Body of pancreas (tissue), 4 donors: ENCODE measurements around the gene NUBP1. TPM values are rescaled to one million over a fixed set of nuclear protein-coding genes. Genes with fewer than 3 reads are reported as not detected.
A peak's percentile ranks its signal among the peaks of the same experiment; 100 is the strongest.

Source experiments
- ATAC-seq: fragments of 150-250 bp; one replicate; pipeline ENCODE4 v1.9.1; 2016
- DNase-seq, 4 donors: peaks; one replicate each; pipeline ENCODE4 v3.0.0-alpha.2; 2019
- H3K27ac ChIP-seq, 4 donors: fragments of 200-600 bp; sonication (generic); 1 replicate in 3 of 4; 2 replicates in 1 of 4; pipeline versions ENCODE4 v1.5.1 to v1.6.1; 2016 to 2019; ENCODE audit warnings: mild to moderate bottlenecking in 1 of 4, mixed read lengths in 1 of 4, moderate library complexity in 1 of 4
- H3K27me3 ChIP-seq, 2 donors: fragments of 200-600 bp; sonication (generic); one replicate each; pipeline ENCODE4 v1.6.0; 2016; ENCODE audit warnings: mild to moderate bottlenecking in 1 of 2
- H3K36me3 ChIP-seq, 2 donors: fragments of 200-600 bp; sonication (generic); replicated peaks in 1 of 2; 2 replicates each; pipeline ENCODE4 v1.5.1; 2016; ENCODE audit warnings: low read depth in 2 of 2; ENCODE audit not compliant: insufficient read depth in 1 of 2
- H3K4me1 ChIP-seq: fragments of 200-600 bp; sonication (generic); one replicate; pipeline ENCODE4 v1.6.0; 2016
- H3K4me3 ChIP-seq, 2 donors: fragments of 200-600 bp; sonication (generic); 1 replicate in 1 of 2; 2 replicates in 1 of 2; pipeline ENCODE4 v1.5.1; 2016 to 2019
- H3K9me3 ChIP-seq, 3 donors: fragments of 200-600 bp; sonication (generic); 1 replicate in 2 of 3; 2 replicates in 1 of 3; pipeline ENCODE4 v1.5.1; 2016
- POLR2A ChIP-seq, 3 donors: fragments of 450-650 bp; IDR thresholded peaks; one replicate each; pipeline ENCODE4 v1.6.1; 2016; ENCODE audit warnings: antibody characterized with exemption in 3 of 3, mild to moderate bottlenecking in 2 of 3
- WGBS, 2 donors: methylation state at CpG; one replicate each; pipeline ENCODE4 v1.1.5; 2017; 5-methylcytosine and 5-hydroxymethylcytosine counted together
- intact Hi-C: fragments of 100-400 bp; cut with DNase I; formaldehyde crosslinking; loops from one replicate; pipeline ENCODE4 v1.15.1; 2023
- total RNA-seq, 2 donors: library from RNA; depleted of rRNA; stranded (reverse); fragments of >200 nt; gene quantifications; one replicate each; pipeline ENCODE4 v1.1.0, GENCODE V29; 2016
- TF ChIP-seq, protein P1 (sequence below), 7 experiments: fragments of 450-650 bp in 4 of 7; fragments of 200-600 bp in 3 of 7; sonication (generic) in 3 of 7; IDR thresholded peaks; one replicate each; pipeline ENCODE4 v1.5.1; 2016 to 2019; ENCODE audit warnings: antibody characterized with exemption in 7 of 7

Gene NUBP1
- total RNA-seq, 2 donors from 2014 or later: 13.8 to 31.9 TPM

DNA sequence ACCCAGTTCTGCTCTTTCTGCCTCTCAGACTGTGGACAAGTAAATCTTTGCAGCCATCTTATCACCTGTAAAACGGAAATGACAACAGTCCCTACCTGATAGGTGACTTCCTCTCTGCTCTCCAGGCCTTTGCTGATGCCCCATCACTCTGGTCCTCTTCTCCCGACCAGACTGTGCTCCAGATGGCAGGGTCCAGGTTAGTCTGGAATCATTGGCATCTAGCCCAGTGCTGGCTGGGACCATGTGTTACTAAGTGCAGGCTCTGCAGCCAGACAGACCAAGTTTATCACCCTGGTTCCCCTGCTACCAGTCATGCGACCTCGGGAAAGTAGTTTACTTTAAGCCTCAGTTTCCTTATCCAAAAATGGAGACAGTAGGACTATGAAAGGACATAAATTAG, 1.8 kb upstream of the NUBP1 start:
- no peaks in the 10 kb centered on the region for H3K9me3 ChIP-seq
- no peaks in the 10 kb centered on the region for H3K36me3 ChIP-seq
- H3K4me3 ChIP-seq: no peak overlapping the region
- no peak for ATAC-seq
- peak; percentile 50 to 75 (median 64) for DNase-seq
- H3K4me1 ChIP-seq: peaks cover 70% of the 10 kb centered on the region
- intact Hi-C loops: no loop called here
- TF ChIP-seq, protein P1, sequence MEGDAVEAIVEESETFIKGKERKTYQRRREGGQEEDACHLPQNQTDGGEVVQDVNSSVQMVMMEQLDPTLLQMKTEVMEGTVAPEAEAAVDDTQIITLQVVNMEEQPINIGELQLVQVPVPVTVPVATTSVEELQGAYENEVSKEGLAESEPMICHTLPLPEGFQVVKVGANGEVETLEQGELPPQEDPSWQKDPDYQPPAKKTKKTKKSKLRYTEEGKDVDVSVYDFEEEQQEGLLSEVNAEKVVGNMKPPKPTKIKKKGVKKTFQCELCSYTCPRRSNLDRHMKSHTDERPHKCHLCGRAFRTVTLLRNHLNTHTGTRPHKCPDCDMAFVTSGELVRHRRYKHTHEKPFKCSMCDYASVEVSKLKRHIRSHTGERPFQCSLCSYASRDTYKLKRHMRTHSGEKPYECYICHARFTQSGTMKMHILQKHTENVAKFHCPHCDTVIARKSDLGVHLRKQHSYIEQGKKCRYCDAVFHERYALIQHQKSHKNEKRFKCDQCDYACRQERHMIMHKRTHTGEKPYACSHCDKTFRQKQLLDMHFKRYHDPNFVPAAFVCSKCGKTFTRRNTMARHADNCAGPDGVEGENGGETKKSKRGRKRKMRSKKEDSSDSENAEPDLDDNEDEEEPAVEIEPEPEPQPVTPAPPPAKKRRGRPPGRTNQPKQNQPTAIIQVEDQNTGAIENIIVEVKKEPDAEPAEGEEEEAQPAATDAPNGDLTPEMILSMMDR (IDR thresholded peaks at IDR 0.05): no peak
- TF ChIP-seq POLR2A (IDR thresholded peaks at IDR 0.05): no peak
- 42 to 43% methylated on average over 4 of the region's 4 CpGs for WGBS, 2 donors
- peak overlapping the region; percentile 26 to 60 (median 36) for H3K27ac ChIP-seq
- H3K27me3 ChIP-seq: no peaks in the 10 kb centered on the region

- H3K9me3 ChIP-seq: no peaks in the 10 kb centered on the region
- peaks cover 61% of the 10 kb centered on the region for H3K4me1 ChIP-seq
- intact Hi-C loops: no loop called here
These were observed 424 bp upstream of the NUBP1 start for GRCh38 chr16:10743227-10743609.

GRCh38 chr16:10744370-10745030, 858 bp downstream of the NUBP1 start:
- 40% methylated on average over 17 of the region's 17 CpGs for WGBS, 2 donors
- no peaks in the 10 kb centered on the region for H3K27me3 ChIP-seq
- H3K27ac ChIP-seq: peak overlapping the region; percentile 93 to 99 (median 97)
- peak in 1 of 4 donors; percentile 31 for DNase-seq
- no peaks in the 10 kb centered on the region for H3K9me3 ChIP-seq
- intact Hi-C loops: loop anchor here (5.0 kb wide), 1 partner anchor 173 kb away; no protein-coding TSS in a partner anchor
- peaks cover 52% of the 10 kb centered on the region for H3K4me1 ChIP-seq
- H3K36me3 ChIP-seq: peaks cover 2 to 5% of the 10 kb centered on the region in 2 donors
- peak overlapping the region in 1 of 2 donors; percentile 10 for H3K4me3 ChIP-seq
- TF ChIP-seq, protein P1 (IDR thresholded peaks at IDR 0.05): no peak
- TF ChIP-seq POLR2A (IDR thresholded peaks at IDR 0.05): no peak
- peak; percentile 0 for ATAC-seq

More at GRCh38 chr16:10743227-10743609, 424 bp upstream of the NUBP1 start:
- DNase-seq: no peak
- ATAC-seq: no peak
- Histone ChIP-seq H3K36me3 (peaks cover 0 to 2% of the 10 kb centered on the region in 2 donors), H3K27me3 (no peaks in the 10 kb centered on the region), H3K4me3 (no peak overlapping the region), H3K27ac (peak overlapping the region; percentile 93 to 99 (median 97))
- WGBS, 2 donors: 27 to 29% methylated on average over 5 of the region's 5 CpGs
- TF ChIP-seq, protein P1 (IDR thresholded peaks at IDR 0.05): no peak
- TF ChIP-seq POLR2A (IDR thresholded peaks at IDR 0.05): no peak

DNA sequence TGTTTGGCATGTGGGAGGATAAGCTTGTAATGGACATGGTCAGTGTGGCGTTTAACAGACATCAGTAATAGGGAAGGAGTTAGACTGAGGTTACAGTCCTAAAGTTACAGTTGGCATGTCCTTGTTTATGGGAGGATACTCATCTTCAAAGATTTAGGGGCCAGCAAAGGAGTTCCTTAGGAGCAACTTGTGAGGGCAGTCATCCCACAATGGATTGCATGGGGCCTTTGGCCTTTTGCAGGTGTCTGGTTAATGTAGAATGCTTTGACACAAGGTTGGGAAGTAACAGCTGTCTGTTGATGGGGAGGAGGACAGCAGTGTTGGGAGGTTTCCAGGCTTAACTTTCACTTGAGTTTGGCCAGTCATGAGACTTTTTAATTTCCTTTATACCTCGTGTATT, 2.2 kb downstream of the NUBP1 start:
- no peaks in the 10 kb centered on the region for H3K27me3 ChIP-seq
- peaks cover 42% of the 10 kb centered on the region for H3K4me1 ChIP-seq
- H3K36me3 ChIP-seq: peaks cover 2 to 5% of the 10 kb centered on the region in 2 donors
- DNase-seq (no peak), ATAC-seq (no peak)
- no peaks in the 10 kb centered on the region for H3K9me3 ChIP-seq
- intact Hi-C loops: loop anchor here (5.0 kb wide), 1 partner anchor 171 kb away; no protein-coding TSS in a partner anchor
- no peak overlapping the region for H3K4me3 ChIP-seq
- H3K27ac ChIP-seq: peak overlapping the region; percentile 18 to 99 (median 63)
- TF ChIP-seq, protein P1 (IDR thresholded peaks at IDR 0.05): no peak
- no peak for TF ChIP-seq POLR2A (IDR thresholded peaks at IDR 0.05)
- WGBS, 2 donors: 23 to 31% methylated on average over 2 of the region's 2 CpGs
